Parathyroid adenoma (tissue), 2 donors: ENCODE measurements around the gene ADAT3.
A peak's percentile ranks its signal among the peaks of the same experiment; 100 is the strongest.

Experiments used
- H2AFZ ChIP-seq: fragments of 300-600 bp; sonication (generic); one replicate; pipeline ENCODE4 v1.7.0; 2017; ENCODE audit warnings: antibody characterized with exemption, mild to moderate bottlenecking
- H3K27ac ChIP-seq: fragments of 300-600 bp; sonication (generic); one replicate; pipeline ENCODE4 v1.7.0; 2017
- H3K27me3 ChIP-seq: fragments of 300-600 bp; sonication (generic); one replicate; pipeline ENCODE4 v1.7.0; 2017; ENCODE audit warnings: low read length; ENCODE audit not compliant: control insufficient read depth, insufficient read depth
- H3K36me3 ChIP-seq: fragments of 300-600 bp; sonication (generic); one replicate; pipeline ENCODE4 v1.7.0; 2017; ENCODE audit warnings: low read length; ENCODE audit not compliant: control insufficient read depth, insufficient read depth
- H3K4me1 ChIP-seq: fragments of 300-600 bp; sonication (generic); one replicate; pipeline ENCODE4 v1.7.0; 2017; ENCODE audit warnings: control low read depth
- H3K4me2 ChIP-seq: fragments of 300-600 bp; sonication (generic); one replicate; pipeline ENCODE4 v1.7.0; 2017; ENCODE audit warnings: low read length
- H3K4me3 ChIP-seq: fragments of 300-600 bp; sonication (generic); one replicate; pipeline ENCODE4 v1.7.0; 2017; ENCODE audit warnings: low read depth, low read length
- H3K79me2 ChIP-seq: fragments of 300-600 bp; sonication (generic); one replicate; pipeline ENCODE4 v1.7.0; 2017; ENCODE audit warnings: control low read depth
- H3K9ac ChIP-seq: fragments of 300-600 bp; sonication (generic); one replicate; pipeline ENCODE4 v1.7.0; 2017; ENCODE audit warnings: mild to moderate bottlenecking
- H3K9me3 ChIP-seq: fragments of 300-600 bp; sonication (generic); one replicate; pipeline ENCODE4 v1.7.0; 2017; ENCODE audit warnings: low read length; ENCODE audit not compliant: control insufficient read depth
- CTCF ChIP-seq: fragments of 300-600 bp; sonication (generic); IDR thresholded peaks from one replicate; pipeline ENCODE4 v1.7.0; 2017; ENCODE audit warnings: antibody characterized with exemption, mild to moderate bottlenecking
- donor health status: primary hyperparathyroidism.

The ADAT3 gene

GRCh38 chr19:1942934-1943555, 37.8 kb downstream of the ADAT3 start:
- no peaks in the 10 kb centered on the region for H3K27me3 ChIP-seq
- no peak overlapping the region for H2AFZ ChIP-seq
- H3K36me3 ChIP-seq = no peaks in the 10 kb centered on the region
- peaks cover 55% of the 10 kb centered on the region for H3K79me2 ChIP-seq
- no peak overlapping the region for H3K9ac ChIP-seq
- H3K27ac ChIP-seq = no peak overlapping the region
- H3K9me3 ChIP-seq = no peaks in the 10 kb centered on the region
- H3K4me3 ChIP-seq = no peak overlapping the region
- TF ChIP-seq CTCF = no peak
- peak overlapping the region; percentile 98 for H3K4me2 ChIP-seq
- H3K4me1 ChIP-seq = peaks cover 13% of the 10 kb centered on the region

- H3K36me3 ChIP-seq = no peaks in the 10 kb centered on the region
These were observed 38.5 kb downstream of the ADAT3 start for GRCh38 chr19:1943661-1944087.

GRCh38 chr19:1944088-1944915, 39.1 kb downstream of the ADAT3 start:
- H3K27me3 ChIP-seq = no peaks in the 10 kb centered on the region
- peaks cover 62% of the 10 kb centered on the region for H3K79me2 ChIP-seq
- no peak overlapping the region for H2AFZ ChIP-seq
- no peak overlapping the region for H3K4me2 ChIP-seq
- H3K9ac ChIP-seq = no peak overlapping the region
- TF ChIP-seq CTCF = no peak
- H3K4me1 ChIP-seq = peaks cover 13% of the 10 kb centered on the region
- H3K36me3 ChIP-seq = no peaks in the 10 kb centered on the region
- no peak overlapping the region for H3K27ac ChIP-seq
- H3K9me3 ChIP-seq = no peaks in the 10 kb centered on the region
- H3K4me3 ChIP-seq = no peak overlapping the region

More at GRCh38 chr19:1943661-1944087, 38.5 kb downstream of the ADAT3 start:
- no peak overlapping the region for H3K4me3 ChIP-seq
- H3K4me1 ChIP-seq = peaks cover 13% of the 10 kb centered on the region
- H3K79me2 ChIP-seq = peaks cover 58% of the 10 kb centered on the region
- TF ChIP-seq CTCF = no peak
- H3K27me3 ChIP-seq = no peaks in the 10 kb centered on the region
- H3K4me2 ChIP-seq = no peak overlapping the region
- no peak overlapping the region for H3K9ac ChIP-seq
- no peak overlapping the region for H2AFZ ChIP-seq
- no peaks in the 10 kb centered on the region for H3K9me3 ChIP-seq
- no peak overlapping the region for H3K27ac ChIP-seq

- Histone ChIP-seq H2AFZ (no peak overlapping the region), H3K27ac (no peak overlapping the region), H3K9me3 (no peaks in the 10 kb centered on the region), H3K27me3 (no peaks in the 10 kb centered on the region), H3K4me1 (peaks cover 9% of the 10 kb centered on the region), H3K4me2 (no peak overlapping the region), H3K9ac (no peak overlapping the region), H3K79me2 (peaks cover 67% of the 10 kb centered on the region), H3K36me3 (no peaks in the 10 kb centered on the region), H3K4me3 (no peak overlapping the region)
- no peak for TF ChIP-seq CTCF
These were observed 39.8 kb downstream of the ADAT3 start for GRCh38 chr19:1944916-1945561.
